ENCODE data around the gene OBSCN. TPM values are rescaled to one million over a fixed set of nuclear protein-coding genes. Genes with fewer than 3 reads are reported as not detected.

The OBSCN gene
- total RNA-seq, 1 experiment from 2014 or later, result 33.3 TPM

GRCh38 chr1:228310162-228310792 lies 102.4 kb downstream of the OBSCN start:
- Histone ChIP-seq H3K14ac (ENCODE audit: insufficient read depth, low read length) (no peak overlapping the region), H3K18ac (ENCODE audit: insufficient read length, low read depth, low read length) (no peak overlapping the region), H4K5ac (ENCODE audit: insufficient read length, low read depth, low read length) (no peak overlapping the region), H2BK15ac (ENCODE audit: low read depth, low read length) (no peak overlapping the region), H3K56ac (ENCODE audit: insufficient read length, low read depth, low read length) (no peak overlapping the region), H3T11ph (ENCODE audit: low read length) (no peak overlapping the region), H3K4ac (ENCODE audit: low read depth, low read length) (no peak overlapping the region), H3K79me1 (ENCODE audit: insufficient read depth, low read depth, low read length, poor library complexity, severe bottlenecking) (no peaks in the 10 kb centered on the region), H3K23me2 (ENCODE audit: insufficient read length, low read depth, low read length, poor library complexity, severe bottlenecking) (no peaks in the 10 kb centered on the region), H3K79me2 (ENCODE audit: insufficient read depth, low read length) (no peaks in the 10 kb centered on the region), H3K4me1 (ENCODE audit: insufficient read depth, low read length) (no peaks in the 10 kb centered on the region), H2AFZ (ENCODE audit: low read length) (no peak overlapping the region), H4K8ac (replicated peaks; ENCODE audit: insufficient read length, low read depth, low read length) (no peak overlapping the region), H2AK5ac (ENCODE audit: insufficient read length, low read length) (no peak overlapping the region), H3K9ac (ENCODE audit: extremely low read depth, insufficient read length, low read length) (no peak overlapping the region), H2BK5ac (ENCODE audit: insufficient read length, low read length) (no peak overlapping the region), H2BK20ac (ENCODE audit: low read depth, low read length, poor library complexity, severe bottlenecking) (no peak overlapping the region), H3K23ac (ENCODE audit: insufficient read length, low read depth, low read length) (no peak overlapping the region), H4K91ac (ENCODE audit: insufficient read length, low read depth, low read length) (no peak overlapping the region), H4K20me1 (ENCODE audit: control insufficient read depth, insufficient read depth, insufficient read length) (no peaks in the 10 kb centered on the region), H3K4me2 (ENCODE audit: insufficient read depth, insufficient read length, low read length) (no peak overlapping the region), H3K27ac (ENCODE audit: insufficient read length, low read depth, low read length) (no peak overlapping the region), H3K27me3 (ENCODE audit: insufficient read depth, low read length) (no peaks in the 10 kb centered on the region), H3K9me3 (ENCODE audit: control insufficient read depth, low read depth, low read length) (no peaks in the 10 kb centered on the region), H2BK120ac (ENCODE audit: low read depth, low read length, poor library complexity, severe bottlenecking) (no peak overlapping the region), H2BK12ac (ENCODE audit: insufficient read length, low read depth, low read length) (no peak overlapping the region)
- WGBS (ENCODE audit: extremely low coverage, insufficient read length, low lambda C conversion rate), result 100% methylated on average over 2 of the region's 3 CpGs
- Mint-ChIP-seq H3K4me3 (no peak overlapping the region), H3K36me3 (ENCODE audit: insufficient read depth in 1 of 3, low read depth in 3 of 3) (peaks cover 12 to 14% (median 13%) of the 10 kb centered on the region in 3 experiments), H3K9me3 (peaks cover 7 to 11% of the 10 kb centered on the region in 2 experiments), H3K4me1 (no peaks in the 10 kb centered on the region), H3K27me3 (ENCODE audit: low read depth) (peaks cover 3% of the 10 kb centered on the region; the same call in 1 of the 2 replicates), H3K27ac (no peak overlapping the region)
- DNase-seq, result no peak
- TF ChIP-seq CTCF (conservative IDR thresholded peaks at IDR 0.05), result no peak

All from H9 (cell line).